ENCODE data around the gene VGLL3.

The VGLL3 gene

DNA sequence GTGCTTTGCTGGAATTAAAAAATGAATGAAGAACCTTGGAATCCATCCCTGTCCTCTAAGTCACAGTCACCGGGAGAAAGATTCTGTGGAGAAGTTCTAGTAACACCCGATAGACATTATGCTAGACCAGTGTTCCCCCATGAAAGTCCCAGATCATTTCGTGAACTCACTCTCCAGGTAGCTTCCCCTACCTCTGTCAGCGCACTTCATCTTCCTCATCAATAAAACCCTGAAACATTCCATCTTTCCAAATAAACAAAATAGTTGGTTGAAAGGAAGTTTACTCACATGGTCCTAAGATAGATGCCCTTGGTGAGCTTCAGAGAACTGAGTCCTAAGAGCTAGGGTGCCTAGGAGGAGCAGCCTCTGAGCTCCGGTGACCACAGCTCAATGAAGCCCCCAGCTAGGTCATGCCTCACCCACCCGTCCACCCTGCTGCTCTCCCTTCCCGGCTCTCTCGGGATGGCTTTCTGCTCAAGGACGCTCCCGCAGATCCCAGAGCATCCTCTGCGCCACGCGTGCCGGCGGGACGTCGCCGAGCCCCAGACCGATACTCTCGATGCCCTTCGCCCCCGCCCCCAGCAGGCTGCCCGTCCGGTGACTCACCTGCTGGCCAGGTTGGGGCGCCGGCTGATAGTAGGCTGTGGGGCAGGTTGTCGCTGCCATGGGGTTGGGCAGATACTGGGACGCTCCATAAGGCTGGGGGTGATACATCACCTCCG, 776 bp downstream of the VGLL3 start:
- in situ Hi-C loops (cut with HindIII; ENCODE audit: low sequenced_read_pairs): no loop called here

DNA sequence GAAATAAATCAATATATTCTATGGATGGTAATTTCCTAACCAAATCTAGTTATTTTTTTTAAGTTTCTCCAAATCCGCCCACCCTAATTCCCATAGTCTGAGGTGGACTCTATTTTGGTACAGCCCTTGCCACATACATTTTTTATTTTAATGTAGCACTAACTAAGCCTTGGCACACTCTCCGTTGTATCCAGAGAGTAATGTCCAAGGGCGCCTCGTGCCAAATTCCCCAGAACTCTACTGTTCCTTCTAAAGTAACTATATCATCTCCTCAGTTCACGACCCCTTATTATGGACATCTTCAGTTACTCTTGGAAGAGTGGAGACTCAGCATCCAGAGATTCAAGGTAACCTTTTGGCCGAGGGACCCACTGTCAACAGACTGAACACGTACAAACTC, 1.3 kb downstream of the VGLL3 start:
- in situ Hi-C loops (cut with HindIII; ENCODE audit: low sequenced_read_pairs): no loop called here

- in situ Hi-C loops (cut with HindIII; ENCODE audit: low sequenced_read_pairs): no loop called here
These were observed 1.9 kb downstream of the VGLL3 start for GRCh38 chr3:86989006-86989405.

DNA sequence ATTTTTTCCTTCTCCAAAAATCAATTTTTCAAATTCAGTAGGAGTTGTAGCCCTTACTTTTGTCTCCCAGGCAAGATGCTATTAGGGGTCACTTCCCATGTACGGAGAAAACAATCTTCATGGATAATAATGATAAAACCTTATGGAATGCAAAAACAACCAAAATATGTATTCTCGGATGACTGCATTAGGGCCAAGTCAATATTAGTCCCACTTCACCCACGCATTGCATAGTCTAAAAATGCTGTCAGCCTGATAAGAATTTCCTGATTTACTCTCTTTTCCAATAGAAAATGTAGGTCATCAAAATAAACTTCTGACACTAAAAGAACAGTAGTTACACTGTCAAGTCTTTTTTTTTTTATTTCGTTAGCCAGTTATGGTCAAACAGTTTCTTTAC, 2.7 kb downstream of the VGLL3 start:
- in situ Hi-C loops (cut with HindIII; ENCODE audit: low sequenced_read_pairs): no loop called here

DNA sequence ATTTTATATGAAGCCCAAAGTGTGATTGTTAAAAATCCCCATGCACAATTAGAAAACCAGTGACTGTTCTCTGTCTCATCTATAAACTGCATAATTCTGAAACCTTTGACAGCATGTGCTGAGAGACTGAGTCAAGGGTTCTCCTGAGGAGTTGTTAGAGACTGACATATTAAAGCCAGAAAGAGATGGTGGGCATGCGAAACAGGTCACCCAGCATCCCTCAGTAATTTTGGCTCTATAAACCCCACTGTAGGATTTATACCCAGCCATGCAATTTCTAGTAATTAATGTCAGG, 3.6 kb downstream of the VGLL3 start:
- in situ Hi-C loops (cut with HindIII; ENCODE audit: low sequenced_read_pairs): no loop called here

DNA sequence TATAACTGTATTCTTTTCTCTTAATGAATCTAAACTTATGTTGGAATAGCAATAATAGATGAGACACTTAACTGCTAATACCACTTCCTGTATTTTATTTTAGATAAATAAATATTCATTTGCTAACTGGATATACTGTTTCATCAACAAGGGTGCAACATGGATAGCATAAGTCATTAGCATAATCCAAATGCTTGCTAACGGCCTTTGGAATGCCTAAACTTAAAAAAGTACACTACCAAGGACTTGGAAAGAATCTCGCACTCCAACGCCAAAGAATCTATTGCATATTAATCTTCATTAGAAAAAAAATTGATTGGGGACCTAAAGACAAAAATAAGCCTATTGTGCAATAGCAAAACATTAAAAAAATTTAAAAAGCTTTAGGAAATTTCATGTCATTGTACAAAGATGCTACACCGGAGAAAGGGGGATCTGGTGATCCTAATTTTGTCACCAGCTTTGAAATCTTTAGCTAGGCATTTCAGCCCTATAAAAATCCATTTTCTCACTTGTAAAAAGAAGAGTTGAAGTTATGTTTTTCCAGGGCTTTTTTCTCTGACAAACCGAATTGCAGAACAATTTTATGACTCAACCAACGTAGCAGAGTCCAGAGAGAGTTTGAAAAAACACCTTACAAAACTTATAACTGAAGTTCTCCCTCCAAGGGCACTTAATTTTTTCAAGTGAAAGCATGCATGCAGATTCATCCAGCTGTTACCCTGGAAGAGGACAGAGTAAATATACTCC, 4.1 kb downstream of the VGLL3 start:
- in situ Hi-C loops (cut with HindIII; ENCODE audit: low sequenced_read_pairs): no loop called here

DNA sequence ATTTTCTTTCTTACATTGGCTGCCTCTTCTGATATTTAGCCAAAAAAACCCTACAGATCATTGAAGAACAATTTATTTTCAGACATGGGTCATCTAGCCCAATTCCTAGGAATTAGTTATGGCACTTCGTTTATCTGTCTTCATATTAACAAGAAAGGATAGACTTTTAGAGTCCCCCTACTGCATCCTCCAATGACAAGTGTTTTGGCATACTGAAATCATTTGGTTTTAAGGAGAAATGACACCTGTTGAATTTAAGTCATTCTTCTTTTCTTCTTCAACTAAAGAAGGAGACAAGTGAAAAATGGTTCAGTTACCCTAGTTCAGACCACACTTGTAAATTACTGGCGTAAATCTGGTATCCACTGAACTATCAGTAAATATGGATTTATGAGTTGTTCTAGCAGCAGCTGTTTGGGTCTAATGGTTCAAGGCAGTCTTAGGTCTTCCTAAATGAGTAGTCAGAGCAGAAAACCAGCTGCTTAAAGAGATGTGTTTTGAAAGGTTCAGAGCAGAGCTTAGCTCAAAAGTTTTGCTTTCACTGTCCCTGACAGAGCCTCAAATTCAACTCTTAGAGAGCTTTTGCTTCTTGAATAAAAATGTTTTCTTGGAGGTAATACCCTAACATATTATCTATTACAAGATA, 5.6 kb downstream of the VGLL3 start:
- in situ Hi-C loops (cut with HindIII; ENCODE audit: low sequenced_read_pairs): no loop called here

DNA sequence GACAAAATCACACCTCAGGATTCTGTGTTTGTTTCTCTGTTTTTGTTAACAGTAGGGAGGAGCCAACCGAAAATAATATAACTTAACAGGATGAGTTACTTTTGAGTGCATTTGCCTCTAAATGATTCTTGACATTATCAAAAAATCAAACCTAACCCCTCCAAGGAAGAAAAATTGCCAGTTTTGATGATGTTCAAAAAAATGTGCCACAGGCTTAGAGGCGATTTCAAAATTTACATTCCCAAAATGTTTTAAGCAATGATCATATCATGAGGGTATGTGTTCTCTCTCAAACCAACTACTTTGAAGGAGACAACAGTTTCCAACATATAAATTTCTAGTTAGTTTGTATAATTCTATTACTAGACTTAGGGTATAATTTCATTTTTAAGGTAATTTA, 6.7 kb downstream of the VGLL3 start:
- in situ Hi-C loops (cut with HindIII; ENCODE audit: low sequenced_read_pairs): no loop called here

- in situ Hi-C loops (cut with HindIII; ENCODE audit: low sequenced_read_pairs): no loop called here
These were observed 8.1 kb downstream of the VGLL3 start for GRCh38 chr3:86982883-86983282.

- in situ Hi-C loops (cut with HindIII; ENCODE audit: low sequenced_read_pairs): no loop called here
These were observed 12.8 kb downstream of the VGLL3 start for GRCh38 chr3:86978111-86978551.

GRCh38 chr3:86976219-86976618, 14.7 kb downstream of the VGLL3 start:
- in situ Hi-C loops (cut with HindIII; ENCODE audit: low sequenced_read_pairs): no loop called here

DNA sequence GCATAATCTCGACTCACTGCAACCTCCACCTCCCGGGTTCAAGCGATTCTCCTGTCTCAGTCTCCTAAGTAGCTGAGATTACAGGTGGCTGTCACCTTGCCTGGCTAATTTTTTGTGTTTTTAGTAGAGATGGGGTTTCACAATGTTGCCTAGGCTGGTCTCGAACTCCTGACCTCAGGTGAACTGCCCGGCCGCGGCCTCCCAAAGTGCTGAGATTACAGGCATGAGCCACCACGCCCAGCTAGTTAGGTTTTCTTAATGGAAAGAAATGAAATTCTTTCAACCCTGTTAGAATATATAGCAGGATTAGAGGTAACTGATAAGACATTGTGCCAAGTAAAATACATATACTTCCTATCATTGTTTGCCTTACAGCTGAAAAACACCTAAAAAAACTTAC, 16.8 kb downstream of the VGLL3 start:
- in situ Hi-C loops (cut with HindIII; ENCODE audit: low sequenced_read_pairs): loop anchor here (5.0 kb wide), 1 partner anchor 103 kb away; no protein-coding TSS in a partner anchor

GRCh38 chr3:86973440-86973839, 17.5 kb downstream of the VGLL3 start:
- in situ Hi-C loops (cut with HindIII; ENCODE audit: low sequenced_read_pairs): loop anchor here (5.0 kb wide), 1 partner anchor 104 kb away; no protein-coding TSS in a partner anchor

DNA sequence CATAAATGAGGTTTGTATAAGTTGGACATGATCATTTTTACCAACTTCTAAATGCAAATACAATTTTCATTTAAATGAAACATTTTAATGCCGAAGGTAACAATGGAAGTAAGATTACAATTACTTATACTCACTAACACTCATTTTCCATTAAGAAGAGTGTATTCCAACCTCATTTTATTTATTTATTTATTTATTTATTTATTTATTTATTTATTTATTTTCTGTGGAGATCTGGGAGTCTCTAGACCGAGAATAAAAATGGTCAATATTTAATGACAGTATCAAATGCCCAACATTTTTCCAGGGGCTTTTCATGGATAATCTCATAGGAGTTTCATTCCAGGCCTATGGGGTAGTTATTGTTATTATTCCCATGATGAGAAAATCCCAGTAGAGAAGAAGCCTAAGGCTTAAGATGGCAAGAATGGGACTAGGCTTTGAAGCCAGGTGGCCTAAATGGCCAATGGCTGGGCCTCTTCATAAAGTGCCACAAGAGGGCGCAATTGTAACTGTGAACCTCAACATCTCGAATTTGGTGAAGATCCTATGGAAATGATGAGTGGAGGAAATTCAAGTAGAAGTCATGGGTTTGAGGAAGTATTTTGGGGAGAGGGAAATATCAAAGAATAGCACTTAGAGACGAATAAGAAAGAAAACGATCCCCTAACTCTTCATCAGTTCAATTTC, 21.3 kb downstream of the VGLL3 start:
- in situ Hi-C loops (cut with HindIII; ENCODE audit: low sequenced_read_pairs): loop anchor here (5.0 kb wide), 1 partner anchor 108 kb away; no protein-coding TSS in a partner anchor

- in situ Hi-C loops (cut with HindIII; ENCODE audit: low sequenced_read_pairs): no loop called here
These were observed 22.6 kb downstream of the VGLL3 start for GRCh38 chr3:86968244-86968932.

- in situ Hi-C loops (cut with HindIII; ENCODE audit: low sequenced_read_pairs): no loop called here
These were observed 23.9 kb downstream of the VGLL3 start for GRCh38 chr3:86967062-86967461.

DNA sequence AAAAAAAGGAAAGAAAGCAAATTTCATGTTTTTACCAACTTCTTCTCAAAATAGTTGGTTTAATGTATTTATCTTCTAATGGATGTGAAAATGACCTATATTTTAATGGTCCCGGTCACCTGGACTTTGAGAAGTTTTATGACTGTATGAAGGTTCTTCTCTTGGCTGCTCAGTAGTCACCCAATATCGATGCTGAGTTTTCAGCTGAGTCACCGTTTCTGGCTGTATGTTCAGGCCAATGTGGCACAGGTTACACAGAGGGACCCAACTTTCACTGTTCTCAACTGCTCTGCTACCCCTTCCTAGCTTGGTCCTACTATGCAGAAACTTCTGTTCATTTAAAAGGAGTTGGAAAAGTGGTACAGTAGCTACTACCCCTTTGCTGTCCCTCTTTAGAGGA, 25.8 kb downstream of the VGLL3 start:
- in situ Hi-C loops (cut with HindIII; ENCODE audit: low sequenced_read_pairs): no loop called here

- in situ Hi-C loops (cut with HindIII; ENCODE audit: low sequenced_read_pairs): no loop called here
These were observed 27.3 kb downstream of the VGLL3 start for GRCh38 chr3:86963611-86964010.

- in situ Hi-C loops (cut with HindIII; ENCODE audit: low sequenced_read_pairs): no loop called here
These were observed 29.7 kb downstream of the VGLL3 start for GRCh38 chr3:86961297-86961696.

DNA sequence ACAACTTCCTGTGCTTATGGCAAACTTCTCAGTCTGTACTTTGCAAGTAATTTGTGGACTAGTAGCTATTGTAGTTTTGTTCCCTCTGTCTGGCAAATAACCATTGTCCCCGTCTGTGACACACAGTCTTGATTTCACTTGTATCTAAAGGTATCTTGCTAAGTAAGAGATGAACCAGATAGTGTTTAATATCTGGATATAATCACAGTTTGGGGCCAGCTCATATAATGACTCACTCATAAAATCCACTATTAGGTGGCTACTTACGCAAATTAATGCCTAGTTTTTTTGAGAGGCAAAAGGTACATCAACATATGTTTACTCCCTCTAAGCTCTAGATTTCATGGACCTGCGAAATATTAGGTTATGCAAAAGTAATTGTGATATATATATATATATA, 30.4 kb downstream of the VGLL3 start:
- in situ Hi-C loops (cut with HindIII; ENCODE audit: low sequenced_read_pairs): no loop called here

DNA sequence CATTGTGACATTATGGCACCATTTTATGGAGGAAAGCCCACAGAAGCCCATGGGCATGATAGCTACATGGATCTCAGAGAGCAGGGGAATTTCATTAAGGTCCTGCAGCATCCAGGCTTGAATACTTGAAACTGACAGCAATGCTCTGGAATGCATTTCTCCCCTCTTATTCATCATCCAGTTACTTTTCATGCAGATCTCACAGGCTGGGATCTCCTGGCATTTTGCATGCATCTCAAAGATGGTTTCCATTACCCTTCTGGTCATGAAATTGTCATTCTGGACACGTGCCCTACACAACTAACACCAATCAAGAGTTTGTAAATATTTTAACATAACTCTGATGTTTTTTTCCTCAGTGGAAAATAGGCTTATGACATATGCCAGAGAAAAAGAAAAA, 32.4 kb downstream of the VGLL3 start:
- in situ Hi-C loops (cut with HindIII; ENCODE audit: low sequenced_read_pairs): no loop called here
